GM12864 (cell line): ENCODE data around the gene TPO.

Source experiments
- DNase-seq: peaks from one replicate; pipeline ENCODE4 v3.0.0-alpha.2; 2011; ENCODE audit warnings: low read depth
- H3K4me3 ChIP-seq: 2 replicates; pipeline ENCODE4 v1.5.1; 2011; ENCODE audit warnings: mild to moderate bottlenecking, low read depth, low read length, control low read depth
- CTCF ChIP-seq: IDR thresholded peaks from 2 replicates; pipeline ENCODE4 v1.5.1; 2011; ENCODE audit warnings: low read depth, mild to moderate bottlenecking, moderate library complexity, low read length, control low read depth, inconsistent platforms; ENCODE audit errors: missing control alignments

The TPO gene

GRCh38 chr2:1498176-1498575, 84.9 kb downstream of the TPO start:
- no peak overlapping the region for H3K4me3 ChIP-seq
- no peak for TF ChIP-seq CTCF
- no peak for DNase-seq

- no peak for TF ChIP-seq CTCF
- H3K4me3 ChIP-seq, result no peak overlapping the region
- no peak for DNase-seq
Observed at GRCh38 chr2:1499033-1499795, 86.0 kb downstream of the TPO start.

- no peak for TF ChIP-seq CTCF
- no peak for DNase-seq
- no peak overlapping the region for H3K4me3 ChIP-seq
Observed at GRCh38 chr2:1501038-1501851, 88.0 kb downstream of the TPO start.

- DNase-seq, result no peak
- no peak for TF ChIP-seq CTCF
- H3K4me3 ChIP-seq, result no peak overlapping the region
Observed at GRCh38 chr2:1501991-1502390, 88.7 kb downstream of the TPO start.

- TF ChIP-seq CTCF, result no peak
- no peak overlapping the region for H3K4me3 ChIP-seq
- DNase-seq, result no peak
Observed at GRCh38 chr2:1502891-1503304, 89.6 kb downstream of the TPO start.

GRCh38 chr2:1503471-1504310, 90.4 kb downstream of the TPO start:
- TF ChIP-seq CTCF, result no peak
- no peak overlapping the region for H3K4me3 ChIP-seq
- DNase-seq, result no peak
